Prostate gland (tissue), 2 donors: ENCODE results near the gene HSP90AB1.

Source experiments
- POLR2A ChIP-seq: fragments of 450-650 bp; IDR thresholded peaks from one replicate; pipeline ENCODE4 v1.6.1; 2016; ENCODE audit warnings: antibody characterized with exemption, mild to moderate bottlenecking
- POLR2AphosphoS5 ChIP-seq: sonication (generic); formaldehyde crosslinking; IDR thresholded peaks from one replicate; pipeline ENCODE4 v1.6.1; 2017; ENCODE audit warnings: antibody characterized with exemption
- TF ChIP-seq, protein P1 (sequence below), 4 experiments: fragments of 200-600 bp in 2 of 4; fragments of 450-650 bp in 2 of 4; sonication (generic) in 2 of 4; IDR thresholded peaks; 1 replicate in 3 of 4; 2 replicates in 1 of 4; pipeline ENCODE4 v1.5.1; 2016 to 2019; ENCODE audit warnings: antibody characterized with exemption in 4 of 4, mild to moderate bottlenecking in 2 of 4, moderate library complexity in 2 of 4

DNA sequence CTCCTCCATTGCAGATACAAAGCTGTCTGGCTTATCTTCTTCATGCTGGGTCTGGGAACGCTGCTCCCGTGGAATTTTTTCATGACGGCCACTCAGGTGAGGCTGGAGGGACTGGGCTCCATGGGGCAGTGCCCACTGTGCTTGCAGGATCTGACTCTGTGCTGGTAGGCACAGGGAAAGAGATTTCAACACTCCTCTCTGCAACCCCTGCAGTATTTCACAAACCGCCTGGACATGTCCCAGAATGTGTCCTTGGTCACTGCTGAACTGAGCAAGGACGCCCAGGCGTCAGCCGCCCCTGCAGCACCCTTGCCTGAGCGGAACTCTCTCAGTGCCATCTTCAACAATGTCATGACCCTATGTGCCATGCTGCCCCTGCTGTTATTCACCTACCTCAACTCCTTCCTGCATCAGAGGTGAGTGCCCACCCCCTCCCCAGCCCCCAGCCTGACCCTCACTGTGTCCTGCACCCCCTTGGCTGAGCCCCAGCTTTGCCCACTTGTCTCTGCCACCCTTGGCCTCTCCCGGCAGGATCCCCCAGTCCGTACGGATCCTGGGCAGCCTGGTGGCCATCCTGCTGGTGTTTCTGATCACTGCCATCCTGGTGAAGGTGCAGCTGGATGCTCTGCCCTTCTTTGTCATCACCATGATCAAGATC is 17.4 kb upstream of the HSP90AB1 start:
- TF ChIP-seq, protein P1, sequence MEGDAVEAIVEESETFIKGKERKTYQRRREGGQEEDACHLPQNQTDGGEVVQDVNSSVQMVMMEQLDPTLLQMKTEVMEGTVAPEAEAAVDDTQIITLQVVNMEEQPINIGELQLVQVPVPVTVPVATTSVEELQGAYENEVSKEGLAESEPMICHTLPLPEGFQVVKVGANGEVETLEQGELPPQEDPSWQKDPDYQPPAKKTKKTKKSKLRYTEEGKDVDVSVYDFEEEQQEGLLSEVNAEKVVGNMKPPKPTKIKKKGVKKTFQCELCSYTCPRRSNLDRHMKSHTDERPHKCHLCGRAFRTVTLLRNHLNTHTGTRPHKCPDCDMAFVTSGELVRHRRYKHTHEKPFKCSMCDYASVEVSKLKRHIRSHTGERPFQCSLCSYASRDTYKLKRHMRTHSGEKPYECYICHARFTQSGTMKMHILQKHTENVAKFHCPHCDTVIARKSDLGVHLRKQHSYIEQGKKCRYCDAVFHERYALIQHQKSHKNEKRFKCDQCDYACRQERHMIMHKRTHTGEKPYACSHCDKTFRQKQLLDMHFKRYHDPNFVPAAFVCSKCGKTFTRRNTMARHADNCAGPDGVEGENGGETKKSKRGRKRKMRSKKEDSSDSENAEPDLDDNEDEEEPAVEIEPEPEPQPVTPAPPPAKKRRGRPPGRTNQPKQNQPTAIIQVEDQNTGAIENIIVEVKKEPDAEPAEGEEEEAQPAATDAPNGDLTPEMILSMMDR (IDR thresholded peaks at IDR 0.05) = no peak
- TF ChIP-seq POLR2A (no peak), POLR2AphosphoS5 (no peak)
